SK-N-SH (cell line): Measurements from ENCODE around the gene TEKTIP1.

Source experiments
- CTCF ChIP-seq: fragments of 200-600 bp; sonication (generic); IDR thresholded peaks from 2 replicates; pipeline ENCODE4 v1.6.1; 2017; ENCODE audit warnings: antibody characterized with exemption, mild to moderate bottlenecking, moderate library complexity
- NRF1 ChIP-seq: IDR thresholded peaks from 2 replicates; pipeline ENCODE4 v1.6.1; 2012; ENCODE audit warnings: low read depth, mild to moderate bottlenecking, low read length
- POLR2AphosphoS5 ChIP-seq: IDR thresholded peaks from 2 replicates; pipeline ENCODE4 v1.6.1; 2012; ENCODE audit warnings: low read depth, low read length
- USF2 ChIP-seq: fragments of 150-350 bp; IDR thresholded peaks from 2 replicates; pipeline ENCODE4 v1.6.1; 2017; ENCODE audit warnings: antibody characterized with exemption, low read length, low read depth, borderline replicate concordance

GRCh38 chr19:3537101-3537437, 1.9 kb upstream of the TEKTIP1 start:
- TF ChIP-seq CTCF = no peak
- TF ChIP-seq USF2 = no peak
- no peak for TF ChIP-seq NRF1
- no peak; the same call in 1 of the 2 replicates for TF ChIP-seq POLR2AphosphoS5
